Measurements from ENCODE around the gene CMIP. TPM values are rescaled to one million over a fixed set of nuclear protein-coding genes. Genes with fewer than 3 reads are reported as not detected.

The CMIP gene
- total RNA-seq, 1 donor from 2014 or later = 46.6 TPM

DNA sequence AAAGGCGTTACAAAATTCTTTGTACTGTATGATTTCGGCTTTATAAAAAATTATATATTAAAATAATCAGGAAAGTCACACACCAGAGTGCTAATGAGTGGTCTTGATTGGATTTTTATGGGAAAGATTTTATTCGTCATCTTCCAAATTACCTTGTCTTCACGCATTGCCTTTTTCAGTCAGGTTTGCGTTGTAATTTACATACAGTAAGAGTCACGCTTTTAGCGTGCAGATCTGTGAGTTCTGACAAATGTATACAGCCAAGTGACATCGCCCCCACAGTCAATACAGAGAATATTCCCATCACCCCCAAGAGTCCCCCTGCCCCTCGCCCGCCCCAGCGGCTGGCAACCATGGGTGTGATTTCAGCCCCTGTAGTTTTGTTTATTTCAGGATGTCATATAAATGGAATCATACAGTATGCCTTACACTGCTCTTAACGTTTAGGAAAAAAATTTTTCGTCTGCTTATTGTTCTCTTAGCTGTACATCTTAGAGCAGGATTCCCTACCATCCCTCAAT is 157.7 kb downstream of the CMIP start:
- H3K4me1 Mint-ChIP-seq (ENCODE audit: unreplicated experiment) = peaks cover 39% of the 10 kb centered on the region
- H3K27ac Mint-ChIP-seq = peak overlapping the region; percentile 94
- no peak overlapping the region for H3K4me3 Mint-ChIP-seq
- no peaks in the 10 kb centered on the region for H3K27me3 Mint-ChIP-seq
- peaks cover 4% of the 10 kb centered on the region for H3K9me3 Mint-ChIP-seq
- peaks cover 6% of the 10 kb centered on the region for H3K36me3 Mint-ChIP-seq
- TF ChIP-seq, protein P1, sequence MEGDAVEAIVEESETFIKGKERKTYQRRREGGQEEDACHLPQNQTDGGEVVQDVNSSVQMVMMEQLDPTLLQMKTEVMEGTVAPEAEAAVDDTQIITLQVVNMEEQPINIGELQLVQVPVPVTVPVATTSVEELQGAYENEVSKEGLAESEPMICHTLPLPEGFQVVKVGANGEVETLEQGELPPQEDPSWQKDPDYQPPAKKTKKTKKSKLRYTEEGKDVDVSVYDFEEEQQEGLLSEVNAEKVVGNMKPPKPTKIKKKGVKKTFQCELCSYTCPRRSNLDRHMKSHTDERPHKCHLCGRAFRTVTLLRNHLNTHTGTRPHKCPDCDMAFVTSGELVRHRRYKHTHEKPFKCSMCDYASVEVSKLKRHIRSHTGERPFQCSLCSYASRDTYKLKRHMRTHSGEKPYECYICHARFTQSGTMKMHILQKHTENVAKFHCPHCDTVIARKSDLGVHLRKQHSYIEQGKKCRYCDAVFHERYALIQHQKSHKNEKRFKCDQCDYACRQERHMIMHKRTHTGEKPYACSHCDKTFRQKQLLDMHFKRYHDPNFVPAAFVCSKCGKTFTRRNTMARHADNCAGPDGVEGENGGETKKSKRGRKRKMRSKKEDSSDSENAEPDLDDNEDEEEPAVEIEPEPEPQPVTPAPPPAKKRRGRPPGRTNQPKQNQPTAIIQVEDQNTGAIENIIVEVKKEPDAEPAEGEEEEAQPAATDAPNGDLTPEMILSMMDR (conservative IDR thresholded peaks at IDR 0.05) = no peak
- no peak for DNase-seq (ENCODE audit: extremely low spot score, unreplicated experiment)

- peaks cover 4% of the 10 kb centered on the region for H3K9me3 Mint-ChIP-seq
- H3K4me3 Mint-ChIP-seq = no peak overlapping the region
- DNase-seq (ENCODE audit: extremely low spot score, unreplicated experiment) = no peak
- peaks cover 6% of the 10 kb centered on the region for H3K36me3 Mint-ChIP-seq
- no peaks in the 10 kb centered on the region for H3K27me3 Mint-ChIP-seq
- H3K27ac Mint-ChIP-seq = peak overlapping the region; percentile 81
- TF ChIP-seq, protein P1 (conservative IDR thresholded peaks at IDR 0.05) = no peak
- H3K4me1 Mint-ChIP-seq (ENCODE audit: unreplicated experiment) = peaks cover 39% of the 10 kb centered on the region
Measured at GRCh38 chr16:81602792-81603191, 158.2 kb downstream of the CMIP start.

GRCh38 chr16:81604960-81605383 is 160.4 kb downstream of the CMIP start:
- no peak overlapping the region for H3K27ac Mint-ChIP-seq

GRCh38 chr16:81606039-81606438 is 161.4 kb downstream of the CMIP start:
- no peak overlapping the region for H3K4me3 Mint-ChIP-seq
- H3K27ac Mint-ChIP-seq = no peak overlapping the region
- no peaks in the 10 kb centered on the region for H3K27me3 Mint-ChIP-seq
- H3K36me3 Mint-ChIP-seq = peaks cover 10% of the 10 kb centered on the region
- H3K4me1 Mint-ChIP-seq (ENCODE audit: unreplicated experiment) = peaks cover 39% of the 10 kb centered on the region
- H3K9me3 Mint-ChIP-seq = no peaks in the 10 kb centered on the region
- no peak for DNase-seq (ENCODE audit: extremely low spot score, unreplicated experiment)
- TF ChIP-seq, protein P1 (conservative IDR thresholded peaks at IDR 0.05) = no peak

More at GRCh38 chr16:81604960-81605383, 160.4 kb downstream of the CMIP start:
- DNase-seq (ENCODE audit: extremely low spot score, unreplicated experiment) = no peak
- Mint-ChIP-seq H3K36me3 (peaks cover 10% of the 10 kb centered on the region), H3K4me3 (no peak overlapping the region), H3K27me3 (no peaks in the 10 kb centered on the region), H3K9me3 (no peaks in the 10 kb centered on the region), H3K4me1 (ENCODE audit: unreplicated experiment) (peaks cover 41% of the 10 kb centered on the region)
- TF ChIP-seq, protein P1 (conservative IDR thresholded peaks at IDR 0.05) = no peak

DNA sequence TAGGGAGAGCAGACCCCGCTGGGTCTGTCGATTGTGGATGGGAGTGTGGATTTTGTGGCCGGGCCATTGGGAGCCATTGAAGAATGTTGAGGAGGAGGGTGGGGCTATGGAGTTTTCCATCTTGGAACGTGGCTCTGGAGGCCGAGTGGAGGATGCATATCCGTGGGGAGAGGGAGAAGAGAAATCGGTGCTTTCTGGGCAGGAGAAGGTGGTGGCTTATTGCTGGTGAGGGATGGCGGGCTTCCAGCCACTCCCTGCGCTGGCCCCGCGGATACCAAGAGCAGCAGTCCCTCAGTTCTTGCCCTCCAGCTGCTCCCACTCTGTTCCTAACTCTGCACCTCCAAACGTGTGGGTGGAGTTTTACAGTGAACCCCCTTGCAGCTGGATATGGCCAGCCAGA is 162.4 kb downstream of the CMIP start:
- H3K27ac Mint-ChIP-seq = no peak overlapping the region
- H3K4me3 Mint-ChIP-seq = no peak overlapping the region
- TF ChIP-seq, protein P1 (conservative IDR thresholded peaks at IDR 0.05) = no peak
- no peaks in the 10 kb centered on the region for H3K9me3 Mint-ChIP-seq
- DNase-seq (ENCODE audit: extremely low spot score, unreplicated experiment) = no peak
- H3K4me1 Mint-ChIP-seq (ENCODE audit: unreplicated experiment) = peaks cover 41% of the 10 kb centered on the region
- peaks cover 10% of the 10 kb centered on the region for H3K36me3 Mint-ChIP-seq
- H3K27me3 Mint-ChIP-seq = no peaks in the 10 kb centered on the region
